Inferior parietal cortex (tissue), 1 donor: ENCODE results near the gene ITGB1.

ENCODE experiments used
- DNase-seq: peaks from one replicate; pipeline ENCODE4 v3.0.0-alpha.2; 2016; ENCODE audit errors: extremely low spot score

The ITGB1 gene

DNA sequence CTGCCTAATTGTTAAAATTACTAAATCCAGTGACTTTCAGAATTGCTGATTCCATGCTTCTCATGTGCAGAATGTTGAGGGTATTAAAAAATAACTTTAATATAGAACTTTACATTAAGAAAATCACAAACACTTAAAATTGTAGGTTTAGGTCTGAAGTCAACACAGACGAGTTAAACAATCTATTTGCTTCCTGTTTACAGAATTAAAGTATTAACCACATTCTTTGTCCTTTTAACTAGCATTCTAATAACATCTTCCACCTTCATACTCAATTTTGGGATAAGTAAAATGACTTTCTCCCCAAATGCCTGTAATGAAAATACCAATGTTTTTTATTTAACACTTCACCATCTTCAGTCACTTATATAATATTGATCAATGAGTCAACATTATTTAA is 2.2 kb downstream of the ITGB1 start:
- DNase-seq = no peak

DNA sequence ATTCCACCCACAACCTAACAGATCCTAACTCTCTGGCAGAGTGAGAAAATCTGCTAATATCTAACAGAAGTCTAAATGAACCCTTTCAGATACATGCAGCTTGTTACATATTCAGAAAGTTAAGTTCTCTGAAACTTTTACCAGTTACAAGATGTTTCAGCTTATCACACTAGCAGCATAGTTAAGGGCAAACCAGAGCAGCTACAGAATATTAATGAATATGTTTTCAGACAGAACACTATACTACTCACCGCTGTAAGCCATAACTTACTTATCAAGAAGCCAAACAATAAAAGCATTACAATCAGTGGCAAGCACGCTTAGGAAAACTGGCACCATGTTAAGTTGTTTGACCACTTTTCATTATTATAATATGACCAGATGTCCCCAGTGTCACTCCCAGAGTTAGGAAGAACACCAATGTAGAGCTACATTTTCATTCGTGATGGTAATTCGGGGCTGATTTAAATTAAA is 2.7 kb downstream of the ITGB1 start:
- no peak for DNase-seq

DNA sequence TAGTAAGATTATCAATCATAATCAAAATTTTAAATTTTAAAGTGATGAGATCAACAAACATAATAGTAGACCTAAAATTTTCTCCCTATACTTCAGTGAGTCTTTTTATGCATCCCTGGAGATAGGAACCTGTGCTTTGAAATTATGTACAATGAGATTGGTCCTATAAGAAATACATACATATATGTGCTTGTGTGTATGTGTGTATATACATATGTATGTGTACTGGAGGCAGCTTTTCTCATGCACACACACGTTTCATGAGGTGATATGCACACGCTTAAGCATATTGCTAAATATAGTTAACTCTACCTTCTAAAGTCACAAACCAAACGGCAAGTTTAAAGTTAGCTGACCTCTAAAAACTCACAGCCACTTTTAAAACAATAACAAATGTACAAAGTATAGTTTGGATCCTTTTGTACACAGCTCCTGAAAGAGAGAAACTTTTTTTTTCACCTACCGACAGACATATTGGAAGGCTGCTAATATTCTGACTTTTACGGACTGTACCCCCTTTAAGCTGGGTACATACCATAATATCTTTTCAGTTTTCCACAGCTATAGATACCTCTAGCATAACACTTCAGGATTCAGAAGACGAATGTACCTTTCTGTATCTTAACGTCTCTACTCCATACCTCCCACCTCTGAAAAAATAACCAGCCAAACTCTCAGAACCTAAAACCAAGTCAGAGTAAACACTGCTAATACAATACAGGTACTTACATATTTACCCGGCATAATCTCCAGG is 3.3 kb downstream of the ITGB1 start:
- DNase-seq = no peak

DNA sequence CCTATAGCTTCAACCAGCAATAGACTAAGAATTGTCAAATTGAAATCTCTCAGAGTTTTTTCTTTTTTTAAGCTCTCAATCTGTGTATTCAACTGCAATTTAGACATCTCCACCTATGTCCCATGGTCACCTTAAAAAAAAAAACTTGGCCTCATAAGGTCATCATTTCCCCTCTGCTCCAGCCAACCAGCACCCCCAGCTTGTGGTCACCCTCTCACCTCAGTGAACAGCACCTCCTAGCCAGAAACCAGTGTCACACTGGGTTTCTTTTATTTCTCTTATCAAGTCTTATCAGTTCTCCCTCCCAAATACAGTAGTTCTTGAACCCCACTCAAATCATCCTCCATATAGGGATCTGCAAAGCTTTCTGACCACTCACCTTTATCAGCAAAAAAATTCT is 4.0 kb downstream of the ITGB1 start:
- DNase-seq = no peak

DNA sequence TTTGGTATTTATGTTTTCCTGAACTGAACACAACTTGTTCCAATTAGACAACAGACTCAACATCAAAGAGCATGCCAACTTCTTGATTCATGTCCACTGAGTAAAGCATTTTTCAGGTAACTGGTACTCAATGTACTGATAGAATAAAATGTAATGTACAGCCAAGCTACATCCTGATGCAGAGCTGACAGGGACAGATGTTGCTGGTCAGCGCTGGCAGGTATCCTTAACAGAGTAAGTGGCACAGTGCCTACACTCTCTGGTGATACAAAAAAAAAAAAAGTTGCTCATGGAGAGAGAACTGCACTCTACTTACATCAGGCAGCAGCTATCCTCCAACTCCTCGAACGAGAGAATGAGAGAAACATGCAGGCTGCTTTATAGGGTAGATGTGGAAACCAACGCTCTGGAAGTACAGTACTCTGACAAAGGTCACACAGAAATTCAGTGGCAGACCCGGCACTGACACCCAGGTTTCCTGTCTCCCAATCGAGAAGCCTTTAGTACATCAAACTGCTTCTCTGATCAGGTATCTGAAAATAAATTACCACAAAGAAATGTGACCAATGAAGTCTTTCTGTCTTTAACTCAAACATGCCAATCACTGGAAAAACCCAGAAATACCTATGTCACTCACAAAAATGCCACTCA is 4.6 kb downstream of the ITGB1 start:
- no peak for DNase-seq

DNA sequence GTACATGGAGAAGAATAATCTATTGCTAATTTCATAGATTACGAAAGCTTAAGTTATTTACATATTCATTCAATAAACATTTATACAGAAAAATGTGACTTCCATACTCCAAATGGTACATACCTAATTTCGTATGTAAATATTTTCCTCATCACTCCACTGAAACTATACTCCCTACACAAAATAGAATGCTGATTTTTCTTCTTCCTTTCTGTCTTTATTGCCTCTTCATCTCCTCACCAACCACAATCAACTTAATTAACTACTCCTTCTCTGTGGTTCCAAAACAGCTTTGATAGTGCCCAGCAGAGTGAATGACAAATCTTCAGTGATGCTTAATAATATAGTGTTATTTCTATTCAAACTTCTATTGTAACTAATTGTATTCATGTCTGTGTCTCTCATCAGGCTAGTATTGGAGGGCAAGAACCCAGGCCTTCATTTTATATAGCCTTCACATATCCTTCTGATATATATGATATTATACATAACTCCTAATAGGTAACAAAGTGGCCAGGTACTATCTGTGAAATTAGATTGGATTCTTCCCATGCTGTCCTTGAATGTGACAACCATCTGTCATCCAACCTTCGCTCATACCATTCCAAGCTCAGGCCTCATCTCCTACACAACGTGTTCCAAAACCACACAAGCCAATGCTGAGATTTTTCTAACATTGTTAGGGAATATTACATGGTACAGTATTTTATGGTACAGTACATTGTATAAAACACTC is 5.3 kb downstream of the ITGB1 start:
- DNase-seq = no peak

DNA sequence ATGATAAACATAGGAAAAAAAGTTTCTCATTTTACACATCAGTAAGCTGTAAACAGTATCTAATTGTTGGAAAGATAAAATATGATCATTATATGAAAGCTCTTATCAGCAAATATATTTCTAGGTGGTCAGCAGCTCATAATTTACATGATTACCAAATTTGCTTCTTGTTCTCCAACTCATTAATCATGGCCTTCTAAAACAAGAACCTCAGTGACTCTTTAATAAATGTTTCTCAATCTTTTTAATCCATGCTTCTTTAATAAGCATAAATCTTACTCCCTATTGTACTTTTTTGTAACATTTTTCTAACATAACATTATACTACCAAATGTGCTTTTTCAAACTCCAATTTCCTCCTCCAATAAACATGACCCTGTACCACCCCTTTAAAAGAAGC is 5.9 kb downstream of the ITGB1 start:
- DNase-seq = no peak

DNA sequence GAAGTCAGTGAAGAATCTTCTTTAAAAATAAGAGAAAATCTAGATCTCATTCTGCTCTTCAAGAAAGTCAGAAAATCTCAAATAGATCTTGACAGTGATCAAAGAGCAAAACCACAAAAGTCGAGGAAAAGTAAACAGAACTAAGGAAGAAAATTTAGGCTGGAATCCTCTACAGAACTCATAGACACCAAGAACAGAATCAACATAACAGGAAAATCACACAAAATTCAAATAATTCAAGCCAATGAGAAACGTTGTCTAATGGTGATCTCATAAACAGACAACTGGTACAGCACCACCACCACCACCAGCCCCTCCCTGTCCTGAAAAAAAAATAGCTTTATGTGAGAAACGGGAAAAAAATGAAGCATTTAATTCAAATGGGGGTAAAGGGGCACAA is 6.9 kb downstream of the ITGB1 start:
- DNase-seq = no peak

DNA sequence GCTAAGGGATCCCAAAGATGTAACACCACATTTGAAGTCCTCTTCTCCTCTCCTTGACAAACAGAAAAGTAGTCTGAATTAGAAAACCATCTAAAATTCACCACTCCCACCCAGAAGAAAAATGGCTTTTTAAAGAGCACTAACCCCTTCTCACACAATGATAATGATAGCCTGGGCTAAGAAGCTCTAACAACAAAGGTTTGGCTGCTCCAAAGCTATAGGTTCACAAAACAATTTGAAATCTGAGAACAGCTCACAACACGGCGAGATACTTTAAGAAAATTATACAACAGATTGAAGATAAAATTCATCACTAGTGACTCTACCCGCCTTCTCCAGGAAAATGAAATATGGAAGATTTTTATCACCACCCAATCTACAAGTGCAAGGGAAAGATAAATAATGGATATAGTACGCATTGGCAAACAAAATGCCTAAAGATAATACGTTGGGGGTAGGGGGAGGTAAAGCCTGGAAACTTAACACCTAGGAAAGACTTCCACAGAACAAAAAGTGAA is 7.4 kb downstream of the ITGB1 start:
- no peak for DNase-seq

DNA sequence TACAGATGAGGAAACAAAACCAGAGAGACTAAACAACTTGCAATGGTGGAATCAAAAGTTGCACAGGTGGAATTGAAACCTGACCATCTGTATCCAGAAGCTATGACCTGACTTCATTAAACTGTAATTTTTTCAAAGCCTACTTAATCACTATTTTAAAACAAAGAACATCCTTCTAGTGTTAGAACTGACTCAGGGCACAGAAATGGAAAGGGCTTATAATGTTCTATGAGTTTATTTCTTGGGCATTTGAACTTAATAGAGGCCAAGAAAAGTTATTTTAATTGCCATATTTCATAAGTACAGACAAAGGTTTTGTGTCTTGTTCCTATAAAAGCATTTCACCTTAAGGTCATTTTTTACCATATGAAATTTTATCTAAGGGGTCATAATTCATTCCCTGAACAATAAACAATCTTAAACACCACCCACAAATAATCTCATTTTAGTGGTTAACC is 8.8 kb downstream of the ITGB1 start:
- DNase-seq = no peak

DNA sequence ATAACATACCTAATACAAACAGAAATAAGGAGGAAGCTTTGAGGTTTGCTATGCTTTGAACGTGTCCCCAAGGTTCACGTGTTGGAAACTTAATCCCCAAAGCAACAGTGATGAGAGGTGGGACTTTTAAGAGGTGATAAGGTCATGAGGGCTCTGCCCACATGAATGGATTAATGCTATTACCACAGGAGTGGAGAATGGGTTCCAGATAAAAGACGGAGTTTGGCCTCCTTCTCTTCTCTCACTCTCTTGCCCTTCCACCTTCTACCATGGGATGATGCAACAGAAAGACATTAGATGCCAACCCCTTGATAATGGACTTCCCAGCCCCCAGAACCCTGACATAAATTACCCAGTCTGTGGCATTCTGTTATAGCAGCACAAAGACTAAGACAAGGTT is 9.6 kb downstream of the ITGB1 start:
- no peak for DNase-seq

DNA sequence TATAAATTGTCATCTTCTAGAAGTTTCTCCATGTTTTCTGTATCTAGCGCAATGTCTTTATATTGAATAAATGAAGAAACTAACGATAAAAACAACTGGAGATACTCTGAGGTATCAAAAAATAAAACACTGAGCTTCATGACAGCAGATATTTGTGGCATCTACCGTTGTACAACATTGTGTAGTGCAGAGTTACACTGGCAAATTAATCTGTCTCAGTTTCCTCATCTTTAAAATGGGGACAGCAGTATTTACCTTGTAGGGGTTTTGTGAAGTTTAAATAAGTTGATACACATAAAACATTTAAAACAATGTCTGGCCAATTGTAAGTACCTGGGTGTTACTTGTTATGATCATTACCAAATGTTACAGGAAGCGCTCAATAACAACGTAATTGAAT is 10.4 kb downstream of the ITGB1 start:
- no peak for DNase-seq

DNA sequence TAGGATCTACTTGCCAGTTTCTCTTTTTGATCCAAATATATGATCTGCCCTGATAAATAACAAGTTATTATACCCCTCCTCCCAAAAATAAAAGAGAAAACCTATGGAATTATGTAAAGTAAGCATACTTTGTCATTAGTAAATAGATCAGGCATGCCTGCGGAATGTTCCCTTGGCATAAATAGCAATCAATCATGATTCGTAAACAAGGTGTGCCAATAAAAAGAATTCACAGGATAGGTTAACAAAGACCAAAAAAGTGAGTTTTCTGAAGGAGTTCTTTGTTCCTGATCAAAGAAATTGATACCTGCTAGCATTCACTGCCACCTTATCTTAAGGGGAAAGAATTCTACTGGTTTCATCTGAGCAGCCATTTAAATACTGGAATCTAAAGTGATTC is 11.9 kb downstream of the ITGB1 start:
- DNase-seq = no peak

DNA sequence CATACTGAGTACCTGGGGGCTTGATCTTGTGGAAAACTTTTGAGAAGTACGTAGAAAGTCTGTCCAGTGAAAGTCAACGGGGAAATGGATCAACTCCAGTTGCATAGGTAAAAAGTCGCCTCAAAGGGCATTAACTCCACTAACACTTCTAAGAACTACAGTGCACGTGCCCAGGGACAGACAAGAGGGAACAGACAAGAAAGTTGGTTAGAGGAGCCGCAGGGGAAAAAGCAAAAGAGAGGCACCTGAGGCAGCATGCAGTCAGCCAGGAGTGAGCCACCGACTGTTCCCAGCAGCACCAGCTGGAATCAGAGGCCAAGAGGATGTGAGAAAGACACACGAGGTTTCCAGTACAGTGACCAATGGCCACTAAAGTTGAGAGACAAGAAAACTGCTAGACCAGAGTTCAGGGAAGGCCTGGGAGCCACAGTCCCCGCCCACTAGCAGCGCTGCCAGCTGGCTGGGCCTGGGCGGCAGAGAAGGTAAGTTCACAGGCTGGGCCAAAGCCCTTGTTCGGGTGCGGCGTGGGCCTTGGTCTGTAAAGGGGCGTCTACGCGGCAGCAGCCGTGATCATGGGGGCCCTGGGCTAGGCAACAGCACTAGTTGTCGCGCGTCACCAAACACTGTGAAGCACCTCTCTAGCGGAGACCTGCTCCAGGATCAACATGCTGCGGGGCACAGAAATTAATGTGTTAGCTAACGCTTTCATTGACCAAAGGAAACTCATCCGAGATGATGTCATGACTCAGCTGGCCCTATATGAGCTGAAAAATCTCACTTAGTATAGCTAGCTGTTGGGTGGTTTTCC is 14.0 kb downstream of the ITGB1 start:
- no peak for DNase-seq

DNA sequence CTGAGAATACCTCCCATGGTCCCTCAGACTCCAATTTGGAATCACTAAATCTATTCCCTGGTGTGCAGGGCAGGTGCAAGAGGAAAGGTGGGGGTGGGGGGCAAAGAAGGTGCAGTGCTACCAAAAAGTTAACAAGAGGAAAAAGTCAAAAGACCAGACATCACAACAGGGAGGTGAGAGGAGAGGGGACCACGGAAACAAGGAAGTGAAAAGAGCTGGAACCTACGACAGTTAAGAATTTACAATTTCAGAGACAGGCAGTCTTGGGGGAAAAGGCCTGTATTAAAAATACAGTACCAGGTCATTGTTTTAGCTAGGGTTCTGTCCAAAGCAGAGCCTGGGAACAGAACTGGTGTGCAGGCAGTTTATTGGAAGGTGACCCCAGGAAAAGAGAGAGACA is 14.6 kb downstream of the ITGB1 start:
- no peak for DNase-seq

DNA sequence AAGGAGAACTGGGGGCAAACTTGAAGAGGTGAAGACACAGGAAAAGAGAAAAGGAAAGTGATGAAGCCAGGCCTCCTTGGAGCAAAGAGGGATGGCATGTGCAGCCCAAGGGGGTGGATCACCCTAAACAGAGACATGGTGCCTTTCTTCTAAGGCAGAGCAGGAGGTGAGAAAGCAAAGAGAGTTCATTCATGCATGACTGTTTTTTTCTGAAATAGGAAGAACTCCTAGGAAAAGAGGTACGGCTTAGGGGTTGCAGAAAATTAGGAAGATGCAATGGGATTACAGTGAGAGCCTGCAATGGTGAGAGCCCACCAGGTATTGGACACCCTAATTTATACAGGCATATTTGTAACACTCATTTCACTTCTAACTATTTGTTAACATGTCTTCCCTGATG is 15.9 kb downstream of the ITGB1 start:
- no peak for DNase-seq

DNA sequence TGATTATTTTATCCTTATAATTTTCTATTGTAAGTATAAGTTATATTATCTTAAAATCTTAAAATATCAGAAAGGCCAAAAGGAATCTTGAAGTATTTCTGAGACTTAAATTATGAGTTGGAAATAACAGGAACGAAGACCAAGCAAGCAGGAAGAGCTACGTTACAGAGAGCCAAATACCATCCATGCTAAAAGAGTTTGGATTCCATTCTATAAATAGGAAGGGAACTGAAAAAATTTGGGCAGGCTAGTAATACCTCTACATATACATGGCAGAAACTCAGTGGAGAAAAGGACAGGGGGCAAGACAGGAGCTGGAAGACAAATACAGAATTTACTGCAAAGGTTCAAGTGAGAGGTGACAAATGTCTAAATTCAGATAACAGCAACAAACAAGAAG is 16.7 kb downstream of the ITGB1 start:
- no peak for DNase-seq

DNA sequence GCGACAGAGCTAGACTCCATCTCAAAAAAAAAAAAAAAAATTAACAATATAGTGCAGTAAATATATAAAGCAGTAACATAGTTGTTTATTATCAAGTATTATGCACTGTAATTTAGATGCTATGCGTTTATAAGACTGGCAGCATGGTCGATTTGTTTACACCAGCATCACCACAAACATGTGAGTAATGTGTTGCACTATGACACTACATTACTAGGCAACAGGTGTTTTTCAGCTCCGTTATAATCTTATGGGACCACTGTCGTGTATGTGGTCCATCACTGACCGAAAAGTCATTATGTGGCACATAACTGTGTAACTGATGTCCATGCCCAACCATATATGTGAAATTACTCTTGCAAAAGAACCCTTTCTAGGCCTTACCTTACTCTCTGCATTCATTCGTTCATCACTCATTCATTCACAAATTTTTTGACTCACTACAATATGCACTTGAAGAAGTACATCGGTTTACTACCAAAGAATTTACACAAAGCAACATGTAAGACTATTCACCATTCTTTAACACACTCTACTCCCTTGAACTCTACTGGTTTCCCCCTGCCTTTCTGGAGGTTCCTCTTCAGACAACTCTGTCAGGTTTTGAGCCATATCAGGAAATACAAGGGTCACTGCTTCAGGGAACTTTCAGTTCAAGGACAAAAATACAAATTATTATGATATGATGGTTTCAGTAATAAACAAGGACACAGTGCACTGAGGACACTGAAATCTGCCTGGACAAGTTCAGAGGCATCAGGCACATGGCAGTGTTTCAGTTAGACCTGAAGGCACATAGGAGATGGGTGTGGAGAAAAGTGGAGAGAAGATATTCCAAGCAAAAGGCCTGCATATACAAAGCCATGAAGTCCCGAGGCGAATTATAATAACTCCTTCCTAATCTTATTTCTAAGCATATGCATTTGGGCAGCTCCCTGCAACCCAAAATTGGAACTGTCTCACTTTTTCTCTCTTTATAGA is 17.4 kb downstream of the ITGB1 start:
- DNase-seq = no peak

DNA sequence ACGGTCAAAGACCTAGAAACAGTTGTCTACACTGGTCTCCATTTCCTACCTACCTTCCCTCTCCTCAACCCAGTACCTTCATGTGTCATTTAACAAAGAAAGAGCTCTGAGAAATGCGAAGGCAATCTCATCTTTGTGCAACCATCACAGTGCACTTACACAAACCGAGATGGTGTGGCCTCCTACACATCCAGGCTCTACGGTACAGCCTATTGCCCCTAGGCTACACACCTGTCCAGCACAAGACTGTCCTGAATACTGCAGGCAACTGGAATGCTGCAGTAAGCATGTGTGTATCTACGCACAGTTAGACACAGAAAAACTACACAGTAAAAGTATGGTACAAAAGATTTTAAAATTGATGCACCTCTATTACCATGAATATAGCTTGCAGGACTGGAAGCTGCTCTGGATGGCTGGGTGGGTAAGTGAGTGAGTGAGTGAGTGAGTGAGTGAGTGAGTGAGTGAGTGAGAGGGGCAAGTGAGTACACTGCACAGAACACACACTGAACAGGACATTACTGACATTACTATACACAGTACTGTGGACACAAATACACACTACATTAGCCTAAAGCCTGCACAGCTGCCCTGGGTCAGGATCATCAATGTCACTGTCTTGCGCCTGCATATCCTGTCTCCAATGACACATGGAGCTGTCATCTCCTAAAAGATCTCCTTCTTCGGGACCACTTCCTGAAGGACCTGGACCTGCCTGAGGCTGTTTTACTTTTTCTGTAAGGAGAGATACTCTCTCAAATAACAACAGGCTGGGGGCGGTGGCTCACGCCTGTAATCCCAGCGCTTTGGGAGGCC is 18.5 kb downstream of the ITGB1 start:
- DNase-seq = no peak
